Anterior cingulate cortex (tissue), 58 donors: Measurements from ENCODE around the gene ZMYM2.
A peak's percentile ranks its signal among the peaks of the same experiment; 100 is the strongest.

Experiments
- DNase-seq, 58 donors: peaks; one replicate each; lab custom pipeline; 2025; lab: John Stamatoyannopoulos, UW

Gene ZMYM2

DNA sequence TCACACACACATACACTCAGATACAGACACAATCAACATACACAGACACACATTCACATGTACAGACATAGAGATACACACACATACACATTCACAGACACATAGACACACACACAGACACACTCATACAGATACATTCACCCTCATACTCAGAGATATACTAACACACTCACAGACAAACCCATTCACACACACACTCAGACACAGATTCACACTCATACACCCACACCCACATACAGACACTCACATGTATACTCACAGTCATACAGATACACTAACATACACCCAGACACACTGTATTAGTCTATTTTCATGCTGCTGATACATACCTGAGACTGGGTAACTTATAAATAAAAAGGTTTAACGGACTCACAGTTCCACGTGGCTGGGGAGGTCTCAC, 171.5 kb downstream of the ZMYM2 start:
- no peak for DNase-seq

DNA sequence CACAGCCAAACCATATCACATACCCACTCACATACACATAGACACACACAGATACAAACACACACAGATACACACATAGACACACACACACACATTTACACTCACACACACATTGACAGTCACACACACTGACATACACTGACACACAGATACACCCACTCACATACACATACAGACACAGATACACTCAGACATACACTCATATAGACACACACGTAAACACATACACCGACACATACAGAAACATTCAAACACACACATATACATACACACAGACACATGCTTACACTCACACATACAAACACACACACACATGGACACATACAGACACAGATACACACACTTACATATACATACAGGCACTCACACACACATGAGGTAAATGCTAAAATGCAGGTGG, 172.1 kb downstream of the ZMYM2 start:
- no peak for DNase-seq

- no peak for DNase-seq
These were observed 172.7 kb downstream of the ZMYM2 start for GRCh38 chr13:20131057-20131832.

DNA sequence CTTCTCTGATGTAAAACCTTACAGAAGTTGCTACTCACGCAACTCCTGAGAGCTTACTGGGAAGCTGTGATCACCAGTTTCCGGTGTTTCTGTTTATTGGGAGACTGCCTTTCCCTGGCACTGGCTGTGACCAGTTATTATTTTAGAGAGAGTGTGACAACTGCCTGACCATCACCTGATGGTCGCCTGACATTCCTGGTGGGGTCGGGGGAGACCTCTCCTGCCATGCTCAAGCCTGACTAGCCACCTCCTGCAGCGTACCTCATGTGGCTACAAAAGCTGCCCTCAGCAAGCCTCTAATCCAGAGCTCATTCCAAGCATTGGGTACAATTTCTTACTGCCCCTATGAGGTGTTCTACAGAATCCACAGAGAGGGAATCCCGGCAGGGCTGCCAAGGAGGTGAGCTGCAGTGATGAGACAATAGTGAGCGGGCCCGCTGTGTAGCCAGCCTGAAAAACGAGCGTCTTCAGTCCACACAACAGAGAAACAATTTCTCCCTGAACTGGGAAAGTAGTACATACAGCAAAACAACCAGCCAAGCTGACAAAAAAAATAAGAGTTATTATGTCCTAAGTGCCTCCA, 173.6 kb downstream of the ZMYM2 start:
- no peak for DNase-seq

DNA sequence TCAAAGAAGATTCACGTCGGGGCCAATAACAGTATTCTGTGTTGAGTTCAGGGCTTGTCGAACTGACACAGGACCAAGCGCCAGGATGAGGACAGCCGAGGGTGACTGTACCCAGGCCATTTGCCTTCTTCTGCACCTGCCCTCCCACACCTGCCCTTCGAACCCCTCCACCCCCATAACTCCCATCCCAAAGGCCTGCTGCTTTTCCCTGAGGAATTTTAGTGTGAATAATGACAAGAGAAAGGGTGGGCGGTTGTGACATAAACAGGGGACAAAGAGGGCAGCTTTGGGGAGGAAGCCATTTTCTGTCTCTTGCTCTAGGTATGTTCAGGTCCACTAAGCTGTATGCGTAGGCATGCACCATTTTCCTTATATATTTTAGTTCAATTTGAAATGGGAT, 176.2 kb downstream of the ZMYM2 start:
- no peak for DNase-seq

DNA sequence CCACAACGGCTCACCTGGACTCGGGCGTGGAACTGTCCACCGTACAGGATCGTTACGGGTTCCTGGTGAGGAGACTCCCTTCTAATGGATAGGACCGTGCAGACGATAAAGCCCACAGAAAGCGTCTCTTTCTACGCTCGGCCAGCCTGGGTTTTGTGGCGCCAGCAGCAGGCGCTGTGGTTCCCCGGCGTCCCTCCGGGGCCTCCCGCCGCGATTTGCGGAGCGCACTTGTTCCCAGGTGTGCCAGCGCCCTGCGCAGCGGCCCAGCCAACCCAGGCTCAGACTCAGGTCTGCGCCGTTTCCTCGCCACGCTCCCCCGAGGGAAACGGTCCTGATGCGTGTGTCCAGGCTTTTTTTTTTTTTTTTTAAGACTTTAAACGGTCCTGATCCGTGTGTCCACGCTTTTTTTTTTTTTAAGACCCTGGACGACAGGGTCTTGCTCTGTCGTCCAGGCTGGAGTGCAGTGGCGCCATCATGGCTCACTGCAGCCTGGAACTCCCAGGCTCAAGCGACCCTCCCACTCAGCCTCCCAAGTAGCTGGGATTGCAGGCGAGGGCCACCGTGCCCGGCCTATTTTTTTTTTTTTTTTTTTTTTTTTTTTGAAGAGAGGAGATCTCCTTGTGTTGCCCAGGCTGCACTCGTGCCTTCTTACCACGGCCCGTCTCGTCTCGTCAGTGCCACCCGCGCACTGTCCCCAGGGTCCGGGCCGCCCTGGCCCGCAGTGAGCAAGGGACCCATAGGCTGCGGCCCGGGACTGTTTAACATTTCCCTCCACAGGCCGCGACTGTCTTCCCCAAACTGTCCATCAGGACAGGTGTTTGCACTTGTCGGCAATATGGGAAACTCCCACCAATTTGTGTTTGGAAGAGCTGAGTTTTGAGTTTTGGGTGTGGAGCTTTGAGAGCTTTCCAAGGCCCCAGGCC, 178.5 kb downstream of the ZMYM2 start:
- peak in 1 of 58 donors; percentile 9 for DNase-seq

GRCh38 chr13:20137875-20138274, 179.3 kb downstream of the ZMYM2 start:
- no peak for DNase-seq

- no peak for DNase-seq
These were observed 182.0 kb downstream of the ZMYM2 start for GRCh38 chr13:20140487-20140886.
